PC-3 (cell line): ENCODE results near the gene WDR93. TPM values are rescaled to one million over a fixed set of nuclear protein-coding genes. Genes with fewer than 3 reads are reported as not detected.

Experiments
- ATAC-seq: fragments of 200-7000 bp; cut with Tn5 transposase; 2 replicates; pipeline ENCODE4 v1.9.1; 2020; ENCODE audit warnings: mild to moderate bottlenecking, moderate library complexity
- BruUV-seq: library from RNA; stranded (reverse); fragments of 400-500 nt; replicated peaks from 2 replicates; lab custom pipeline; 2021; lab: Mats Ljungman, UMichigan
- CTCF ChIA-PET: fragments of 300-600 bp; sonication (Branson Sonifier 250); formaldehyde crosslinking; loops from one replicate; lab custom pipeline; 2022; ENCODE audit warnings: antibody characterized with exemption; lab: Charles Lee
- POLR2A ChIA-PET: fragments of 300-600 bp; sonication (Branson Sonifier 250); formaldehyde crosslinking; loops from one replicate; lab custom pipeline; 2022; ENCODE audit warnings: antibody characterized with exemption; ENCODE audit not compliant: unreplicated experiment; lab: Charles Lee
- DNase-seq: peaks from one replicate; pipeline ENCODE4 v3.0.0-alpha.2; 2015
- H2AFZ ChIP-seq: fragments of 300-600 bp; sonication (generic); 2 replicates; pipeline ENCODE4 v1.6.0; 2016; ENCODE audit warnings: antibody characterized with exemption, low read length
- H3F3A ChIP-seq: fragments of 300-600 bp; sonication (generic); one replicate; pipeline ENCODE4 v1.6.0; 2017; ENCODE audit warnings: antibody characterized with exemption, low read length, control low read depth, mild to moderate bottlenecking; ENCODE audit not compliant: unreplicated experiment
- H3K27ac ChIP-seq: fragments of 300-600 bp; sonication (generic); 2 replicates; pipeline ENCODE4 v1.5.1; 2016; ENCODE audit warnings: mild to moderate bottlenecking, low read length
- H3K27me3 ChIP-seq: fragments of 300-600 bp; sonication (generic); 2 replicates; pipeline ENCODE4 v1.6.1; 2016; ENCODE audit warnings: low read length, mixed read lengths
- H3K36me3 ChIP-seq: fragments of 300-600 bp; sonication (generic); 2 replicates; pipeline ENCODE4 v1.6.1; 2016; ENCODE audit warnings: low read depth, mixed run types, low read length, mixed read lengths
- H3K4me1 ChIP-seq: fragments of 300-600 bp; sonication (generic); 2 replicates; pipeline ENCODE4 v1.5.1; 2016; ENCODE audit warnings: low read length; ENCODE audit not compliant: insufficient read depth
- H3K4me2 ChIP-seq: fragments of 300-600 bp; sonication (generic); 2 replicates; pipeline ENCODE4 v1.6.0; 2016; ENCODE audit warnings: low read length
- H3K4me3 ChIP-seq: fragments of 300-600 bp; sonication (generic); 2 replicates; pipeline ENCODE4 v1.5.1; 2016; ENCODE audit warnings: mild to moderate bottlenecking, low read length, mixed read lengths
- H3K79me2 ChIP-seq: fragments of 300-600 bp; sonication (generic); 2 replicates; pipeline ENCODE4 v1.6.1; 2017; ENCODE audit warnings: low read length, mixed read lengths
- H3K9ac ChIP-seq: fragments of 300-600 bp; sonication (generic); 2 replicates; pipeline ENCODE4 v1.6.0; 2016; ENCODE audit warnings: mild to moderate bottlenecking, low read length
- H3K9me2 ChIP-seq: fragments of 300-600 bp; sonication (generic); replicated peaks from 2 replicates; pipeline ENCODE4 v1.6.1; 2016; ENCODE audit warnings: mixed run types, low read length, mixed read lengths
- H3K9me3 ChIP-seq: fragments of 300-600 bp; sonication (generic); 2 replicates; pipeline ENCODE4 v1.6.1; 2016; ENCODE audit warnings: low read length, mixed read lengths
- H4K20me1 ChIP-seq: fragments of 300-600 bp; sonication (generic); 2 replicates; pipeline ENCODE4 v1.6.1; 2016; ENCODE audit warnings: low read length, mixed read lengths
- CTCF ChIP-seq: fragments of 300-600 bp; sonication (generic); conservative IDR thresholded peaks from 2 replicates; pipeline ENCODE4 v1.5.1; 2017; ENCODE audit warnings: antibody characterized with exemption, low read depth, mild to moderate bottlenecking, low read length
- EZH2 ChIP-seq: fragments of 300-600 bp; sonication (generic); IDR thresholded peaks from one replicate; pipeline ENCODE4 v1.6.1; 2017; ENCODE audit warnings: antibody characterized with exemption, mild to moderate bottlenecking, low read length; ENCODE audit not compliant: unreplicated experiment
- EZH2phosphoT487 ChIP-seq: fragments of 300-600 bp; sonication (generic); IDR thresholded peaks from 2 replicates; pipeline ENCODE4 v1.6.1; 2018; ENCODE audit warnings: mild to moderate bottlenecking, antibody characterized with exemption, low read length, borderline replicate concordance
- intact Hi-C: fragments of 100-400 bp; cut with micrococcal nuclease; formaldehyde crosslinking; loops from 2 replicates; pipeline ENCODE4 v1.9.0; 2023
- total RNA-seq: library from RNA; depleted of rRNA; stranded (reverse); fragments of >200 nt; gene quantifications from 2 replicates; pipeline ENCODE4 v1.2.3, GENCODE V29; 2014

Gene WDR93
- total RNA-seq, 1 experiment from 2014 or later: 0.22 TPM

DNA sequence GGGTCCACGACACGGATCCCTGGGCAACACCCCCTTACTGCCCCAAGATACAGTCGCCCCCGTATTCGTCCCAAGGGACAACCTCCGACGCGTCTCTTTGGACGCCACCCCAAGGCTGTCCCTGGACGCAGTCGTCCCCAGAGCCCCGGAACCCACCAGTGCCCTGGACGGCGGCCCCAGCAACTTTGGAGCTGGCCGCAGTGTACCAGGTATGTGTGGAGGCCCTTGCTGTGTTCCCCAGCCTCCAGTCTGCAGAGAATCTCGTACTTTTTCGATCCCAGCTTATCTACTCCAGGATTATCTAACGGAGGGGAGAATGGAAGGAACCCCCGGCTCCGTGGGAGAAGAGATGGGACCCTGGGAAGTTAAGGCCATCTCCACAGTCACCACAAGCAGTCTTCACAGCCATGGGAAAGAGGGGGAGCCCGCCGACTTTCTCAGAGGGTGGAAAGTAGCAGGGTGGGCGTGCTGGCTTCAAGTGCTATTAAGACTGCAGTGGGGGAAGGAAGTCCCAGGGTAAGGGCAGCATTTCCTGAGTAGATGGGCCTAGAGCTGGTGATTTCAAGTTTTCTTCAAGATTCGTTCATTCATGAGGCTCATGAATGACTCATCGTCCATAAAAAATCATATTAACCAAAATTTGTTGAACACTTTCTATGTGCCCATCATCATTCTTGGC, 86.6 kb downstream of the WDR93 start:
- TF ChIP-seq EZH2phosphoT487 (no peak), EZH2 (no peak), CTCF (no peak)
- Histone ChIP-seq H3F3A (no peaks in the 10 kb centered on the region), H3K27me3 (no peaks in the 10 kb centered on the region), H4K20me1 (no peaks in the 10 kb centered on the region), H3K36me3 (no peaks in the 10 kb centered on the region), H3K9me3 (no peaks in the 10 kb centered on the region), H3K4me2 (peak overlapping the region; percentile 12; the same call in 1 of the 2 replicates), H3K4me1 (peaks cover 50% of the 10 kb centered on the region), H3K9ac (peak overlapping the region; percentile 38), H2AFZ (no peak overlapping the region), H3K27ac (peak overlapping the region; percentile 83), H3K79me2 (no peaks in the 10 kb centered on the region), H3K9me2 (no peaks in the 10 kb centered on the region), H3K4me3 (no peak overlapping the region)
- ATAC-seq (peak; percentile 32), DNase-seq (peak; percentile 80)
- no TSS peak for BruUV-seq
- CTCF ChIA-PET: no interaction called here
- intact Hi-C loops: no loop called here
- POLR2A ChIA-PET: no interaction called here

DNA sequence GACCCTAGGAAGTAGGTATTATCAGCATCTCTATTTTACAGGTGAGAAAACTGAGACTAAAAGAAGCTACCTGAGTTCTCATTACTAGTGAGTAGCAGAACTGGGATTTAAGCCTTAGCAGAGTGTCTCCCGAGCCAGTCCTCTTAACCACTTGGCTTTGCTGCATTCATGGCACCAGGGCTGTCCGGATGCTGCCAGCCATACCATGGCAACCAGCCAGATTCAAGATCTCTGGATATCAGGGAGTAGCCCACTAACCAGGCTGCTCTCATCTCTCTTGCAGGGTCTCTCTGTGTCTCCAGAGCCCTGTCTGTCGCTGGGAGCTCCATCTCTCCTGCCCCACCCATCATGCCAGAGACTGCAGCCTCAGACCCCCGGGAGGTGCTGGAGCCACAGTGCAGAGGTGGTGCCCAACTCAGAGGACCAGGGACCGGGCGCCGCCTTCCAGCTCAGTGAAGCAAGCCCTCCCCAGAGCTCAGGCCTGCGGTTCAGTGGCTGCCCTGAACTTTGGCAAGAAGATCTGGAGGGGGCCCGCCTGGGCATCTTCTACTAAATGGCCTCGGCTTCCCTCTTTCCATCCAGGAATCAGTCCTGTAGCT, 87.3 kb downstream of the WDR93 start:
- Histone ChIP-seq H3K9me3 (no peaks in the 10 kb centered on the region), H3K27ac (peak overlapping the region; percentile 83), H4K20me1 (no peaks in the 10 kb centered on the region), H3K4me2 (peak overlapping the region; percentile 12; the same call in 1 of the 2 replicates), H3K9me2 (no peaks in the 10 kb centered on the region), H3K36me3 (no peaks in the 10 kb centered on the region), H3F3A (no peaks in the 10 kb centered on the region), H2AFZ (no peak overlapping the region), H3K9ac (no peak overlapping the region), H3K4me1 (peaks cover 52% of the 10 kb centered on the region), H3K27me3 (no peaks in the 10 kb centered on the region), H3K79me2 (no peaks in the 10 kb centered on the region), H3K4me3 (no peak overlapping the region)
- ChIA-PET POLR2A (no interaction called here), CTCF (no interaction called here)
- DNase-seq: no peak
- no peak for TF ChIP-seq EZH2
- no peak for TF ChIP-seq CTCF
- no peak for TF ChIP-seq EZH2phosphoT487
- no TSS peak for BruUV-seq
- intact Hi-C loops: no loop called here
- ATAC-seq: no peak

GRCh38 chr15:89778861-89779260, 88.2 kb downstream of the WDR93 start:
- Histone ChIP-seq H3F3A (no peaks in the 10 kb centered on the region), H3K4me3 (no peak overlapping the region), H3K9me2 (no peaks in the 10 kb centered on the region), H3K36me3 (no peaks in the 10 kb centered on the region), H3K9ac (no peak overlapping the region), H3K79me2 (no peaks in the 10 kb centered on the region), H2AFZ (no peak overlapping the region), H3K4me1 (peaks cover 57% of the 10 kb centered on the region), H3K27ac (peak overlapping the region; percentile 83; the same call in 1 of the 2 replicates), H3K4me2 (no peak overlapping the region), H4K20me1 (no peaks in the 10 kb centered on the region), H3K9me3 (no peaks in the 10 kb centered on the region), H3K27me3 (no peaks in the 10 kb centered on the region)
- POLR2A ChIA-PET: no interaction called here
- BruUV-seq: no TSS peak
- no peak for DNase-seq
- ATAC-seq: no peak
- intact Hi-C loops: no loop called here
- CTCF ChIA-PET: no interaction called here
- TF ChIP-seq CTCF (no peak), EZH2phosphoT487 (no peak), EZH2 (no peak)
